Measurements from ENCODE around the gene PHLDB1. TPM values are rescaled to one million over a fixed set of nuclear protein-coding genes. Genes with fewer than 3 reads are reported as not detected.

Gene PHLDB1
- total RNA-seq, 2 donors from 2014 or later = 45.9 to 54.9 TPM

- H3K9ac ChIP-seq (ENCODE audit: extremely low read depth, low read length, poor library complexity, severe bottlenecking) = no peak overlapping the region
- Mint-ChIP-seq H3K27me3 (ENCODE audit: insufficient read depth) (peaks cover 67% of the 10 kb centered on the region), H3K36me3 (ENCODE audit: low read depth) (no peaks in the 10 kb centered on the region), H3K9me3 (no peaks in the 10 kb centered on the region), H3K27ac (no peak overlapping the region), H3K4me1 (peaks cover 33% of the 10 kb centered on the region), H3K4me3 (no peak overlapping the region)
- H3K4me1 ChIP-seq (ENCODE audit: control insufficient read depth, insufficient read depth, low read length) = peaks cover 13% of the 10 kb centered on the region
- no peak overlapping the region for H3K4me3 ChIP-seq (ENCODE audit: low read length)
- TF ChIP-seq, protein P1, sequence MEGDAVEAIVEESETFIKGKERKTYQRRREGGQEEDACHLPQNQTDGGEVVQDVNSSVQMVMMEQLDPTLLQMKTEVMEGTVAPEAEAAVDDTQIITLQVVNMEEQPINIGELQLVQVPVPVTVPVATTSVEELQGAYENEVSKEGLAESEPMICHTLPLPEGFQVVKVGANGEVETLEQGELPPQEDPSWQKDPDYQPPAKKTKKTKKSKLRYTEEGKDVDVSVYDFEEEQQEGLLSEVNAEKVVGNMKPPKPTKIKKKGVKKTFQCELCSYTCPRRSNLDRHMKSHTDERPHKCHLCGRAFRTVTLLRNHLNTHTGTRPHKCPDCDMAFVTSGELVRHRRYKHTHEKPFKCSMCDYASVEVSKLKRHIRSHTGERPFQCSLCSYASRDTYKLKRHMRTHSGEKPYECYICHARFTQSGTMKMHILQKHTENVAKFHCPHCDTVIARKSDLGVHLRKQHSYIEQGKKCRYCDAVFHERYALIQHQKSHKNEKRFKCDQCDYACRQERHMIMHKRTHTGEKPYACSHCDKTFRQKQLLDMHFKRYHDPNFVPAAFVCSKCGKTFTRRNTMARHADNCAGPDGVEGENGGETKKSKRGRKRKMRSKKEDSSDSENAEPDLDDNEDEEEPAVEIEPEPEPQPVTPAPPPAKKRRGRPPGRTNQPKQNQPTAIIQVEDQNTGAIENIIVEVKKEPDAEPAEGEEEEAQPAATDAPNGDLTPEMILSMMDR (conservative IDR thresholded peaks at IDR 0.05) = no peak
- no peaks in the 10 kb centered on the region for H3K36me3 ChIP-seq (ENCODE audit: control insufficient read depth, insufficient read depth, low read length)
- peak; percentile 67 for DNase-seq
- 85 to 86% methylated on average over 5 to 7 of the region's 7 CpGs for WGBS, 2 experiments (ENCODE audit: insufficient coverage in 1 of 2, insufficient read length in 1 of 2)
- peaks cover 50% of the 10 kb centered on the region for H3K27me3 ChIP-seq (ENCODE audit: control insufficient read depth, insufficient read depth, low read length, poor library complexity, severe bottlenecking)
- no peaks in the 10 kb centered on the region for H3K9me3 ChIP-seq (ENCODE audit: control insufficient read depth, low read length)
- H3K27ac ChIP-seq (ENCODE audit: low read depth, low read length) = no peak overlapping the region
Measured at GRCh38 chr11:118614511-118614910, 7.1 kb downstream of the PHLDB1 start.

GRCh38 chr11:118615282-118615975 is 8.0 kb downstream of the PHLDB1 start:
- H3K27me3 Mint-ChIP-seq (ENCODE audit: insufficient read depth) = peaks cover 59% of the 10 kb centered on the region
- DNase-seq = peak; percentile 96
- peak overlapping the region; percentile 44 for H3K4me3 ChIP-seq (ENCODE audit: low read length)
- peaks cover 13% of the 10 kb centered on the region for H3K4me1 ChIP-seq (ENCODE audit: control insufficient read depth, insufficient read depth, low read length)
- H3K27ac ChIP-seq (ENCODE audit: low read depth, low read length) = peak overlapping the region; percentile 62
- no peaks in the 10 kb centered on the region for H3K36me3 Mint-ChIP-seq (ENCODE audit: low read depth)
- H3K9me3 ChIP-seq (ENCODE audit: control insufficient read depth, low read length) = no peaks in the 10 kb centered on the region
- no peaks in the 10 kb centered on the region for H3K9me3 Mint-ChIP-seq
- H3K36me3 ChIP-seq (ENCODE audit: control insufficient read depth, insufficient read depth, low read length) = no peaks in the 10 kb centered on the region
- peaks cover 34% of the 10 kb centered on the region for H3K4me1 Mint-ChIP-seq
- peak overlapping the region; percentile 31 for H3K9ac ChIP-seq (ENCODE audit: extremely low read depth, low read length, poor library complexity, severe bottlenecking)
- peak overlapping the region; percentile 29 for H3K4me3 Mint-ChIP-seq
- peaks cover 41% of the 10 kb centered on the region for H3K27me3 ChIP-seq (ENCODE audit: control insufficient read depth, insufficient read depth, low read length, poor library complexity, severe bottlenecking)
- 55 to 58% methylated on average over 3 to 6 of the region's 6 CpGs for WGBS, 2 experiments (ENCODE audit: insufficient coverage in 1 of 2, insufficient read length in 1 of 2)
- peak overlapping the region; percentile 71 for H3K27ac Mint-ChIP-seq
- TF ChIP-seq, protein P1 (conservative IDR thresholded peaks at IDR 0.05) = no peak

GRCh38 chr11:118615976-118616371 is 8.6 kb downstream of the PHLDB1 start:
- H3K36me3 ChIP-seq (ENCODE audit: control insufficient read depth, insufficient read depth, low read length) = no peaks in the 10 kb centered on the region
- peak overlapping the region; percentile 62 for H3K27ac ChIP-seq (ENCODE audit: low read depth, low read length)
- Mint-ChIP-seq H3K4me3 (no peak overlapping the region), H3K4me1 (peaks cover 39% of the 10 kb centered on the region), H3K27me3 (ENCODE audit: insufficient read depth) (peaks cover 55% of the 10 kb centered on the region), H3K27ac (peak overlapping the region; percentile 71), H3K36me3 (ENCODE audit: low read depth) (no peaks in the 10 kb centered on the region), H3K9me3 (no peaks in the 10 kb centered on the region)
- peaks cover 13% of the 10 kb centered on the region for H3K4me1 ChIP-seq (ENCODE audit: control insufficient read depth, insufficient read depth, low read length)
- WGBS, 2 experiments (ENCODE audit: insufficient coverage in 1 of 2, insufficient read length in 1 of 2) = 83% methylated on average over 5 of the region's 5 CpGs; no CpG with 5 or more reads in 1 of the 2 experiments
- TF ChIP-seq, protein P1 (conservative IDR thresholded peaks at IDR 0.05) = no peak
- peaks cover 36% of the 10 kb centered on the region for H3K27me3 ChIP-seq (ENCODE audit: control insufficient read depth, insufficient read depth, low read length, poor library complexity, severe bottlenecking)
- H3K9ac ChIP-seq (ENCODE audit: extremely low read depth, low read length, poor library complexity, severe bottlenecking) = peak overlapping the region; percentile 31
- no peaks in the 10 kb centered on the region for H3K9me3 ChIP-seq (ENCODE audit: control insufficient read depth, low read length)
- DNase-seq = peak; percentile 81
- H3K4me3 ChIP-seq (ENCODE audit: low read length) = peak overlapping the region; percentile 44
